HG02981 (cell line): ENCODE results near the gene CD74.

Source experiments
- ATAC-seq: cut with Tn5 transposase; IDR thresholded peaks from one replicate; pipeline ENCODE4 v1.9.1; 2021; ENCODE audit warnings: mild to moderate bottlenecking, moderate library complexity; ENCODE audit not compliant: unreplicated experiment

The CD74 gene

GRCh38 chr5:150397782-150398721, 14.7 kb downstream of the CD74 start:
- ATAC-seq = no peak

DNA sequence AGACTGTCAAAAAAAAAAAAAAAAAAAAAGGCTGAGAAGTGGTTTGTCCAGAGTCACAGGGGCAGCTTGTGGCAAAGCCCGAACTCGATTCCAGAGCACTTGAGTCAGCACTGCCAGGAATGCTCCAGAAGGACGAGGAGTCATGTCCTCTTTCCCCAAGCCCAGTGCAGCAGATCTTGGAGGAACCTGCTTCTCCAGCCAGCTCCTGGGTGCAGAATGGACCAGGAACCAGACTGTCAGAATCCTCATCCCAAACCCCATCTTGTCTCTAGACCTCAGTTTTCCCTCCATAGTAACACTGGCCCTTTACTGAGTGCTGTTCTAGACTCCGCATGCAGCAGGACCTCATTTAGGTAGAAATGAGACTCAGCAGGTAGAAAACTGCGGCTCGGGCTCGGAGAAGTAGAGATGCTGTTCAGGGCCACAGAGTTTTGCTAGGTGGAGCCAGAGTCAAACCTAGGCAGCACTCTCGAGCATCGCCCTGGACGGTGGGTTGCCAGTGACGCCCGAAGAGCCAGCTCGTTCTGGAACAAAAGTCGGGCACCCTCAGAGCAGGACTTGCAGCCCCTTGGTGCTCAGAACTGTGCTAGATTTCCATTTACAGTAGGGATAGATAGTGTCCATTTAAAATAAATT, 15.4 kb downstream of the CD74 start:
- ATAC-seq = no peak

DNA sequence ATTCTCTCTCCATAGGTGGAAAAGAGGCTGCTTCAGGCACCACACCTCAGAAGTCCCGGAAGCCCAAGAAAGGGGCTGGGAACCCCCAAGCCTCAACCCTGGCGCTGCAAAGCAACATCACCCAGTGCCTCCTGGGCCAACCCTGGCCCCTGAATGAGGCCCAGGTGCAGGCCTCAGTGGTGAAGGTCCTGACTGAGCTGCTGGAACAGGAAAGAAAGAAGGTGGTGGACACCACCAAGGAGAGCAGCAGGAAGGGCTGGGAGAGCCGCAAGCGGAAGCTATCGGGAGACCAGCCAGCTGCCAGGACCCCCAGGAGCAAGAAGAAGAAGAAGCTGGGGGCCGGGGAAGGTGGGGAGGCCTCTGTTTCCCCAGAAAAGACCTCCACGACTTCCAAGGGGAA, 16.4 kb downstream of the CD74 start:
- ATAC-seq = no peak

GRCh38 chr5:150395688-150395975, 17.1 kb downstream of the CD74 start:
- no peak for ATAC-seq

- ATAC-seq = no peak
Measured at GRCh38 chr5:150394912-150395687, 17.6 kb downstream of the CD74 start.

DNA sequence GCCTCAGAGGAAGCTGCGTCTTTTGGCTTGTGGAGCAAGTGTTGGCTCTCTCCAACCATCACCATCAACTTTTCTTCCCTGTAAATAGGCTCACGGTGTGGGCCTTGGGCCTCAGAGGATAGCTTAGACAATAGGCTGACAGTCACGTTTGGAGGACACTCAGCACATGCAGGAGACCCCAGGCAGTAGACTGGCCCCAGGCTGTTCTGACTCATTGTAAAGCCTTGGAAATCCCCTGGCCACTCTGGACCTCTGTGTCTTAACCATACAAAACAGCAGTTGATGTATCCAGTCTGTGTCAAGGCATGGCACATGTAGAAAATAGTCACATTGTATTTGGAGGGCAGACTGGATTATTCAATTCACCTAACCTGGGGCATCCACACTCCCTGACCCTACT, 18.6 kb downstream of the CD74 start:
- no peak for ATAC-seq

DNA sequence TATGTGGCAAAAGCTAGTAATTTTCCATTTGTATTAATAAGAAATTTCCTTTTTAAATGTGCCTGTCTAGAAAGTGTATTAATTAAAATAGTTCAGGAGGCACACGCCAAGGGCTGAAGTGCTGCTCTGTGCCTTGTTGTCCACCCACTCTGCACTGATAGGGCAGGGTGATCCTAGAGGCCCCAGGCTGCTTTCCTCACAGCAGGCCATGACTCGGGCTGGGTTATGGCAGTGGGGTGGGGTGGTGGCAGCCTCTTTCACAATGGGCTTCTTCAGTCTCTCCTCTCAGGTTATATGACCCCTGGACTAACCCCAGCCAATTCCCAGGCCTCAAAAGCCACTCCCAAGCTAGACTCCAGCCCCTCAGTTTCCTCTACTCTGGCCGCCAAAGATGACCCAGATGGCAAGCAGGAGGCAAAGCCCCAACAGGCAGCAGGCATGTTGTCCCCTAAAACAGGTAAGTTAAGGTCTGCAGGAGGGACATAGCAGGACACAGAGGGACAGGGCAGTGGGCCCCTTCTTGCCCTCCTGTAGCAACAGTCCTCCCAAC, 19.5 kb downstream of the CD74 start:
- no peak for ATAC-seq

DNA sequence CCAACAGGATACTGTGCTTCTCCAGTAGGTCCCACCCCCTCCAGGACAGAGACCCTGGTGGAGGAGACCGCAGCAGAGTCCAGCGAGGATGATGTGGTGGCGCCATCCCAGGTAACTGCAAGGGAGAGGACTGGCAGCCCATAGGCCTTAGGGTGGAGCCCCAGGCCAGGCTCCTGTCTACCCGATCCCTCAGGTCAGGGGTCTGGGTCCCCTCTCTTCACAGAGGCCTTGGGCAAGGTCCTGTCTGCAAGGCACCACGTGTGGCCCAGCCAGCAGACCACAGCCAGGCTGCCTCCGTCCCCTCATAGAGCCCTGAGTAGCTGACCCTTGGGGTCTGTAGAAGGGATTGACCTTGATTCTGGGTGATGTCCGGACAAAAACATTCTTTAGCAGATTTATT, 20.0 kb downstream of the CD74 start:
- ATAC-seq = no peak

DNA sequence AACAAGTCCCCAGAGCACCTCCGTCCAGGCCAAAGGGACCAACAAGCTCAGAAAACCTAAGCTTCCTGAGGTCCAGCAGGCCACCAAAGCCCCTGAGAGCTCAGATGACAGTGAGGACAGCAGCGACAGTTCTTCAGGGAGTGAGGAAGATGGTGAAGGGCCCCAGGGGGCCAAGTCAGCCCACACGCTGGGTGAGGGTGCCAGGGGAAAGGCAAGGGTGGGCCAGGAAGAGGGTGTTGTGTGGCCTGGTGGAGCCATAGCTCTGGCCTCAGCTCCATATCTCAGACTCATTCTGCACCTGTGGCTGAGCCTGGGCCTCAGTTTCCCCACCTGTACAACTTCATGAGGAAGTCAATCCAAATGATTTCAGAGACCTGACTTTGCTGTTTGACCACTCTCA, 20.7 kb downstream of the CD74 start:
- no peak for ATAC-seq

DNA sequence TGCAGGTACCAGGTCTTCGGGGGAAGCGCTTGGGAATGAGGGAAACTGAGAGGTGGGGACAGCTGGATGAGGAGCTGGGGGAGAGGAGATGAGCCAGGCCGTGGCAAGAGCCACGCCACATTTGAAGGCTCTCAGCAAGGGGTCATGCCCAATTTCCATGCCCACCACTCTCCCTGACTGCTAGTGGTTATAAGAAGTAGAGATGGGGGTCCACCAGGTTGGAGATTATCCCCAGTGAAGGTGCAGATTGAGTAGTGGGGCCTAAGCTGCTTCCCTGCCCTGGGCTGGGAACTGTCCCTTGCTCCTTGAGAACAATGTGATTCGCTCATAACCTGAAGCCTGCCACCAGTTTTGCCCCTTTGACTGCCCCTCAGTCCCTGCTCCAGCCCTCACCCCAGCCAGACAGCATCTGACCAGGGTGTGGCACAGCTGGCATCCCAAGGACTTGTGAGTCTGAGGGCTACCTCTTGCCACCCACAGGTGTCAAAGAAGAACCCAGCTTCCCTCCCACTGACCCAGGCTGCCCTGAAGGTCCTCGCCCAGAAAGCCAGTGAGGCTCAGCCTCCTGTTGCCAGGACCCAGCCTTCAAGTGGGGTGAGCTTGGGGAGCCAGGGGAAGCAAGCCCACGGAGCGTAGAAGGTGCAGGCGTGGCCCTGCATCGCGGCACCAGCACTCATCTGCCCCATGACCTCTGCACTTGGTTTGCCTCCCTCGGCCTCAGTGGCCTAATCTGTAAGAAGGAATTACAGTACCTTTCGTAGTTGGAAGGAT, 21.5 kb downstream of the CD74 start:
- no peak for ATAC-seq

GRCh38 chr5:150389531-150390266, 23.0 kb downstream of the CD74 start:
- no peak for ATAC-seq

DNA sequence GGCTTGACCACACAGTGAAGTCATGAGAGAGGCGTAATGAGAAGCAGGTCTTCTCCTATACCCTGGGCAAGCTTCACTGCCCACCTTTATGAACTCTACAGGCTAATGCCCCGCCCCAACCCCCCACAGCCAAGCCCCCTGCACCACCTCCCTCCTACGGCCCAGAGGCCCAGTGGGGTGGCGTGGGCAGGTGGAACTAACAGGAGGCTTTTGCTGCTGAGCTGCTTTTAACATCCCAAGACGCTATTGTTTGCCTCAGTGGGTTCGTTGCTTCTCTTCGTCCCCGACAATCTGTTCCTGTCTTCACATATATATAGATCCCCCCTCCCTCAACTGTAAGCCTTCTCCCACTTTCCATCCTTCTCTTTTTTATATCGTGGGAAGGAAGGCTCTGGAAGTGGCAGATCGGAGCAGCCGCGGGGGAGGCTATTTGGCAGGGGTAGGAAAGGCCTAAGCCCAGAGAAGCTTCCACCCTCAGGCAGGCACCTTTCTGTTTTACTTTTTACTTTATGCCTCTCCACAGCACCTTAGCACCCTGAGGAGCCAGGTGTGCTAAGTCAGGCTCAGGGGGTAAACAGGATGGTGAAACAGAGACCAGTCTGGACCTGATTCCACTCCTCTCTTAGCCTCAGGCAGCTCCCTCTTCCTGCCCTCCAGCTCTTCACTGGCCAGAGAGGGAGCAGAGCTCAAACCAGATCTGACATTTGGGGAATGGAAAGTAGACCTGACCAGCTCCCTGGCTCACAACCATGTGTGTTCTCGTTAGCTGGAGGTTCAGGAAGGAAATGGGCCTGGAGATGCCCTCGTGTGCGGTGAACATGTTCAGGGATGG, 26.5 kb downstream of the CD74 start:
- ATAC-seq = no peak

DNA sequence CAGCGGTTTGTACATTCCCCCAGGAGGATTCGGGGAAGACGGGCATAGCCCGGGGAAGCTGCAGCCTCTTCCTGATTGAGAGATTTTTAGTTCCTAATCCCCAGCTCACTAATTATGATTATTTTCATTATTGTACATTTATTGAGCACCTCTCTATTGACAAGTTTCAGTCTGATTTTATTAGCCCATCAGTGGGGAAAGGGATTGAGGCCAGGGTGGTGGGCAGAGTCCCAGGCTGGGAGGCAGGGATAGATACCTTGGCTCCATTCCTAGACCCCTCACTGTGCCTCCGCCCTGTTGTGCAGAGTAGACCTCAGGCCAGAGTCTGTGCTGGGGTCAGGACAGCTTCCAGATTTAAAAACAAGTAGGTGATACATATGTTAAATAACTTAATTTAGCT, 28.0 kb downstream of the CD74 start:
- ATAC-seq = no peak

- ATAC-seq = no peak
Measured at GRCh38 chr5:150377964-150378694, 34.6 kb downstream of the CD74 start.

DNA sequence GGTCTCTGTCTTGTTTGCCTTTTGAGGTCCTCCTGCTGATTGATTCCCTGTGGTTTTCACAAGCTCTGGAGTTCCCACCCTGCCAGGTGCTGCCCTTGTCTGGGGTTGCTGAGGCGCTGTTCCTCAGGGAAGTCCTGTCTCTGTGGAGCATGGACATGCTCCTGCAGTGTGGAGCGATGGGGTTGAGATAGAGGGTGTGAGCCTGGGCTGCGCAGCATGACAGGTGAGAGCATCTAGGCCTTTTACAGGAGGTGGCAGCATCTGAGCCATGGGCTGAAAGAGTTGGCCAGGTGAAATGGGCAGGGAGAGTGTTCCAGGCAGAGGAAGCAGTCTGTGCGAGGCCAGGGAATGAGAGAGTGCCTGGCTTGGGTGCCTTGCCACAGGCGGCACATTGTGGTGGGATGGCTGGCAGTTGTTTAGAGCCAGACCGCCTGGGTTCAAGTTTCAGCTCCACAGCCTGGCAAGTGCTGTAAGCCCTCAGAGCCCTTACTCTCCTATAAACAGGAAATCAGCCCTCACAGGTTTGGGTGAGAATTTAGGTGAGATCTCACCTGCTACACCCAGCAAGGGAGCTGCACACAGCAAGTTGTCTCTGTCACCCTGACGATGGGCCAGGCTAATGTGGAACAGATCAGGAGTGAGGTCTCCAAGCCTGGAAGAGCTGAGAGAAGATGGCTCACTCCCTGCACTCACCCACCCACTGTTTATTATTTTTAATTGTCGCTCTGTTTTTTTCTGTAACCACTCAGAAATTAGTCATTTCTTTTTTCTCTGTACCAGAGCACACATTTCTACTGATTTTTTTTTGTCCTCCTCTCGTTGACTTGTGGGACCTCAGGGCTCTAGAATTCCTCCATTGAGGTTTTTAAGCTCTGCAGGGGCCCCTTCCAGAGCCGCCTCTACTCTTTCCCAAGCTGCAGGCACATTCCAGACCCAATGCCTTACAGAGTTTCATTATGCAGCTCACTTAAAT, 35.6 kb downstream of the CD74 start:
- ATAC-seq = no peak

DNA sequence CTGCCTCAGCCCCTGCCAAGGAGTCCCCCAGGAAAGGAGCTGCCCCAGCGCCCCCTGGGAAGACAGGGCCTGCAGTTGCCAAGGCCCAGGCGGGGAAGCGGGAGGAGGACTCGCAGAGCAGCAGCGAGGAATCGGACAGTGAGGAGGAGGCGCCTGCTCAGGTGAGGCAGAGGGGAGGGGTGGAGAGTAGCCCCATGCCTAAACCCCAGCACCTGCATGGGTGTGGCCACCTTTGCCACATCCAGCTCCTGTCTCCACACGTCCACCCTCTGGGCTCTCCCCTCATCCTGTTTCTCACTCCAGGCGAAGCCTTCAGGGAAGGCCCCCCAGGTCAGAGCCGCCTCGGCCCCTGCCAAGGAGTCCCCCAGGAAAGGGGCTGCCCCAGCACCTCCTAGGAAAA, 38.1 kb downstream of the CD74 start:
- no peak for ATAC-seq

DNA sequence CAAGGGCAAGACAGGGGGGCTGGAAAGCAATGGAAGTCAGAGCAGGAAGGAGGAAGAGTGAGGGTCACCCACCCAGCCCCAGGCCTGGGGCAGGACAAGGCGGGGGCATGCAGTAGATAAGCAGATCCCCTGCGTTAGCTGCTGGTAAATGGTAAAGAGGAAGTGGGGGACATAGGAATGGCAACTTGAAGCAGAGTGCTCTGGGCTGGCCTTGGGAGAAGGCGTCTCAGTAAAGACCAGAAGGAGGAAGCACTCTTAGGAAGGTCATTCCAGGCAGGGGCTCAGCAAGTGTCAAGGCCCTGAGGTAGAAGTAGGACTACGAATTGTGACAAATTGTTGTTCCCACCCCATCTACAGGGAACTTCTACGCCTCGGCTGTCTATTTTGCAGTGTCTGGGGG, 40.1 kb downstream of the CD74 start:
- ATAC-seq = no peak
